Articular chondrocyte of knee joint (primary cell): ENCODE results near the gene HACE1. TPM values are rescaled to one million over a fixed set of nuclear protein-coding genes. Genes with fewer than 3 reads are reported as not detected.

Experiments
- small RNA-seq: library from RNA; depleted of rRNA; stranded (forward); fragments of <200 nt; gene quantifications from one replicate; pipeline ENCODE3, GENCODE V24; 2012
- total RNA-seq: library from RNA; depleted of rRNA; stranded (reverse); fragments of >200 nt; gene quantifications from 2 replicates; pipeline ENCODE4 v1.2.3, GENCODE V29; 2012

HACE1 gene, protein sequence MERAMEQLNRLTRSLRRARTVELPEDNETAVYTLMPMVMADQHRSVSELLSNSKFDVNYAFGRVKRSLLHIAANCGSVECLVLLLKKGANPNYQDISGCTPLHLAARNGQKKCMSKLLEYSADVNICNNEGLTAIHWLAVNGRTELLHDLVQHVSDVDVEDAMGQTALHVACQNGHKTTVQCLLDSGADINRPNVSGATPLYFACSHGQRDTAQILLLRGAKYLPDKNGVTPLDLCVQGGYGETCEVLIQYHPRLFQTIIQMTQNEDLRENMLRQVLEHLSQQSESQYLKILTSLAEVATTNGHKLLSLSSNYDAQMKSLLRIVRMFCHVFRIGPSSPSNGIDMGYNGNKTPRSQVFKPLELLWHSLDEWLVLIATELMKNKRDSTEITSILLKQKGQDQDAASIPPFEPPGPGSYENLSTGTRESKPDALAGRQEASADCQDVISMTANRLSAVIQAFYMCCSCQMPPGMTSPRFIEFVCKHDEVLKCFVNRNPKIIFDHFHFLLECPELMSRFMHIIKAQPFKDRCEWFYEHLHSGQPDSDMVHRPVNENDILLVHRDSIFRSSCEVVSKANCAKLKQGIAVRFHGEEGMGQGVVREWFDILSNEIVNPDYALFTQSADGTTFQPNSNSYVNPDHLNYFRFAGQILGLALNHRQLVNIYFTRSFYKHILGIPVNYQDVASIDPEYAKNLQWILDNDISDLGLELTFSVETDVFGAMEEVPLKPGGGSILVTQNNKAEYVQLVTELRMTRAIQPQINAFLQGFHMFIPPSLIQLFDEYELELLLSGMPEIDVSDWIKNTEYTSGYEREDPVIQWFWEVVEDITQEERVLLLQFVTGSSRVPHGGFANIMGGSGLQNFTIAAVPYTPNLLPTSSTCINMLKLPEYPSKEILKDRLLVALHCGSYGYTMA
- total RNA-seq: 17.2 and 19.5 TPM in 2 replicates

DNA sequence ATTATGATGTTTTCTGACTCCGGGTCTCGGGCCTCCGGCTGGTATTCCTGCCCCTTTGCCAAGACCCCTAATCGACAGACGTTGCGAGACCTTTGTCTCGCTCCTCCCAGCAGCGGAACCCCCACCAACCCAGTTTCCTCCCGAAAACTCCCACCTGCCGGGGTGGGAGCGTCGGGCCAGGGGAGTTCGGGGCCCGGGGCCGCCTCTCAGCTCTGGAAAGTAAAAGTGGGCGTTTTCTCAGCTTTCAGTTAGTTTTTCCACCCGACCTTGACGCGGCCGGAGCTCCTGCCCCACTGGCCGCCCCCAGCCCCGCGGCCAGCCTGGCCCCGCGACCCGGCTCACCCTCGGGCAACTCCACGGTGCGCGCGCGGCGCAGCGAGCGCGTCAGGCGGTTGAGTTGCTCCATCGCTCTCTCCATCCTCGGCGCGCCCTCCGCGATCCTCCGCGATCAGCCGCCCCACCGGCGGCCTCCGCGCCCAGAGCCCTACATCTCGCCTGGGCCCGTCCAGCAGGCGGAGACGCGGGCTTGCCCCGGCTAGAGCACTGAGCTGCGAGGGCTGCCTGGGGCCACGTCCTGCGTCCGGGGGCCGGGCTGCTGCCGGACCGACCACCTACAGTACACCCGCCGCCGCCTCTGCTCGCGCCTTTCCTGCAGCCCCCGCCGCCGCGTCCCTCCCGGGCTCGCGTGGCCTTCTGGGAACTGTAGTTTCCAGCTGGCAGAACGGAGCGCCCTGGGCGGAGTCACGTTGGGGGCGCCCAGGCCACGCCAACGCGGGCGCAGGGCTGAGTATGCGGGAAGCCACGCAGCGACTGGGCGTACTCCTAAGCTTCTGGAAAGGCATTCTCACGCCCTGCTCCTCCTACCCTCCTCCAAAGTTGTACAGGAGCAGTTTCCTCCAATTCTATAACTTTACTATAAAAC lies at the start of gene HACE1:
Gene HACE1 (minus strand): TSS at position 695 of the 922 bp plus-strand sequence. CDS start 277 bp downstream, at position 418.

Small RNA genes lying within 50 kb of the gene (small RNA-seq; reads per million reads assigned to genes)
- gene RNU6-897P: not detected

Other genes with a start within 250 kb of the HACE1 start
- not detected in 2 replicates for gene LIN28B, start 97.2 kb upstream of the HACE1 start, total RNA-seq